Measurements from ENCODE around the gene DNAH2. TPM values are rescaled to one million over a fixed set of nuclear protein-coding genes. Genes with fewer than 3 reads are reported as not detected.

DNAH2 gene
- total RNA-seq, 2 experiments from 2014 or later: not detected

GRCh38 chr17:7834542-7834956 is 117.0 kb downstream of the DNAH2 start:
- DNase-seq (ENCODE audit: low spot score): no peak
- Histone ChIP-seq H3K4me1 (ENCODE audit: insufficient read depth, low read length, poor library complexity, severe bottlenecking) (peaks cover 33% of the 10 kb centered on the region), H4K20me1 (ENCODE audit: insufficient read depth, low read length) (no peaks in the 10 kb centered on the region)

GRCh38 chr17:7834957-7835813 is 117.6 kb downstream of the DNAH2 start:
- Histone ChIP-seq H3K9me3 (ENCODE audit: low read length) (no peaks in the 10 kb centered on the region), H3K4me3 (ENCODE audit: low read depth, low read length, poor library complexity, severe bottlenecking) (peak overlapping the region; percentile 78), H4K20me1 (ENCODE audit: insufficient read depth, low read length) (no peaks in the 10 kb centered on the region), H3K4me1 (ENCODE audit: insufficient read depth, low read length, poor library complexity, severe bottlenecking) (peaks cover 40% of the 10 kb centered on the region), H3K9me2 (ENCODE audit: insufficient read depth, low read length) (no peaks in the 10 kb centered on the region), H3K36me3 (ENCODE audit: insufficient read depth, low read length) (peaks cover 1% of the 10 kb centered on the region; the same call in 1 of the 2 replicates), H3K4me2 (ENCODE audit: low read length) (peak overlapping the region; percentile 93), H2AFZ (ENCODE audit: low read length) (peak overlapping the region; percentile 42; the same call in 1 of the 2 replicates), H3K27ac (ENCODE audit: low read depth, low read length, poor library complexity, severe bottlenecking) (peak overlapping the region; percentile 91), H3K79me2 (ENCODE audit: insufficient read depth, low read depth, low read length) (peaks cover 26% of the 10 kb centered on the region; the same call in 1 of the 2 replicates)
- POLR2A ChIA-PET: interaction anchor here (0.7 to 1.5 kb wide), 3 partner anchors 10 to 353 kb away, joined by 3 to 6 read pairs (median 5); partner anchors contain the start of gene TP53
- CTCF ChIA-PET (ENCODE audit: unreplicated experiment): interaction anchor here (0.5 to 1.2 kb wide), 4 partner anchors 10 to 317 kb away, joined by 3 to 9 read pairs (median 4); partner anchors contain the start of gene PER1
- BruUV-seq (replicated peaks): no TSS peak
- no peak for TF ChIP-seq EZH2phosphoT487 (IDR thresholded peaks at IDR 0.05; ENCODE audit: borderline replicate concordance, low read depth, low read length)
- TF ChIP-seq, protein P1, sequence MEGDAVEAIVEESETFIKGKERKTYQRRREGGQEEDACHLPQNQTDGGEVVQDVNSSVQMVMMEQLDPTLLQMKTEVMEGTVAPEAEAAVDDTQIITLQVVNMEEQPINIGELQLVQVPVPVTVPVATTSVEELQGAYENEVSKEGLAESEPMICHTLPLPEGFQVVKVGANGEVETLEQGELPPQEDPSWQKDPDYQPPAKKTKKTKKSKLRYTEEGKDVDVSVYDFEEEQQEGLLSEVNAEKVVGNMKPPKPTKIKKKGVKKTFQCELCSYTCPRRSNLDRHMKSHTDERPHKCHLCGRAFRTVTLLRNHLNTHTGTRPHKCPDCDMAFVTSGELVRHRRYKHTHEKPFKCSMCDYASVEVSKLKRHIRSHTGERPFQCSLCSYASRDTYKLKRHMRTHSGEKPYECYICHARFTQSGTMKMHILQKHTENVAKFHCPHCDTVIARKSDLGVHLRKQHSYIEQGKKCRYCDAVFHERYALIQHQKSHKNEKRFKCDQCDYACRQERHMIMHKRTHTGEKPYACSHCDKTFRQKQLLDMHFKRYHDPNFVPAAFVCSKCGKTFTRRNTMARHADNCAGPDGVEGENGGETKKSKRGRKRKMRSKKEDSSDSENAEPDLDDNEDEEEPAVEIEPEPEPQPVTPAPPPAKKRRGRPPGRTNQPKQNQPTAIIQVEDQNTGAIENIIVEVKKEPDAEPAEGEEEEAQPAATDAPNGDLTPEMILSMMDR (conservative IDR thresholded peaks at IDR 0.05; ENCODE audit: low read length): peak; percentile 81
- peak; percentile 95 for DNase-seq (ENCODE audit: low spot score)
- intact Hi-C loops (cut with micrococcal nuclease; ENCODE audit: unreplicated experiment): loop anchor here (1.0 to 10.0 kb wide), 8 partner anchors 8 to 583 kb away; partner anchors contain the start of genes CTDNEP1, ELP5, HES7 and NAA38

More at GRCh38 chr17:7834542-7834956, 117.0 kb downstream of the DNAH2 start:
- H3K36me3 ChIP-seq (ENCODE audit: insufficient read depth, low read length): no peaks in the 10 kb centered on the region
- CTCF ChIA-PET (ENCODE audit: unreplicated experiment): interaction anchor here (0.6 to 1.2 kb wide), 3 partner anchors 10 to 317 kb away, joined by 3 to 9 read pairs (median 5); partner anchors contain the start of gene PER1
- peak overlapping the region; percentile 78 for H3K4me3 ChIP-seq (ENCODE audit: low read depth, low read length, poor library complexity, severe bottlenecking)
- POLR2A ChIA-PET: interaction anchor here (0.8 to 1.5 kb wide), 2 partner anchors 10 to 147 kb away, joined by 3 to 5 read pairs; partner anchors contain the start of gene TP53
- intact Hi-C loops (cut with micrococcal nuclease; ENCODE audit: unreplicated experiment): loop anchor here (10.0 kb wide), 1 partner anchor 320 kb away; the partner anchor contains the start of gene PER1
- H2AFZ ChIP-seq (ENCODE audit: low read length): peak overlapping the region; percentile 42; the same call in 1 of the 2 replicates
- H3K27ac ChIP-seq (ENCODE audit: low read depth, low read length, poor library complexity, severe bottlenecking): peak overlapping the region; percentile 91
- H3K9me2 ChIP-seq (ENCODE audit: insufficient read depth, low read length): no peaks in the 10 kb centered on the region
- TF ChIP-seq EZH2phosphoT487 (IDR thresholded peaks at IDR 0.05; ENCODE audit: borderline replicate concordance, low read depth, low read length): no peak
- TF ChIP-seq, protein P1 (conservative IDR thresholded peaks at IDR 0.05; ENCODE audit: low read length): no peak
- H3K4me2 ChIP-seq (ENCODE audit: low read length): peak overlapping the region; percentile 93
- H3K9me3 ChIP-seq (ENCODE audit: low read length): no peaks in the 10 kb centered on the region
- no TSS peak for BruUV-seq (replicated peaks)
- H3K79me2 ChIP-seq (ENCODE audit: insufficient read depth, low read depth, low read length): peaks cover 19% of the 10 kb centered on the region; the same call in 1 of the 2 replicates
